Raji (cell line): ENCODE data around the gene EHBP1L1.

Experiments
- POLR2A ChIP-seq: IDR thresholded peaks from 2 replicates; pipeline ENCODE4 v1.6.1; 2011; ENCODE audit warnings: low read depth, low read length, control low read depth; ENCODE audit not compliant: insufficient read depth

The EHBP1L1 gene

GRCh38 chr11:65609665-65610064, 33.8 kb downstream of the EHBP1L1 start:
- TF ChIP-seq POLR2A: no peak

- TF ChIP-seq POLR2A: no peak
Observed at GRCh38 chr11:65610404-65610803, 34.6 kb downstream of the EHBP1L1 start.

GRCh38 chr11:65611028-65611757, 35.3 kb downstream of the EHBP1L1 start:
- TF ChIP-seq POLR2A: no peak

- no peak for TF ChIP-seq POLR2A
Observed at GRCh38 chr11:65611758-65612603, 36.1 kb downstream of the EHBP1L1 start.

- TF ChIP-seq POLR2A: no peak
Observed at GRCh38 chr11:65612691-65613090, 36.8 kb downstream of the EHBP1L1 start.

- TF ChIP-seq POLR2A: no peak
Observed at GRCh38 chr11:65613091-65613928, 37.5 kb downstream of the EHBP1L1 start.

GRCh38 chr11:65615229-65615949, 39.5 kb downstream of the EHBP1L1 start, which contains the start of gene PCNX3:
PCNX3 (plus strand) TSS chr11:65615776; CDS start chr11:65616312, 536 bp downstream.
- TF ChIP-seq POLR2A: peak; percentile 63

GRCh38 chr11:65615950-65616574, 40.2 kb downstream of the EHBP1L1 start:
- TF ChIP-seq POLR2A: no peak

GRCh38 chr11:65616575-65617001, 40.7 kb downstream of the EHBP1L1 start:
- no peak for TF ChIP-seq POLR2A

GRCh38 chr11:65617136-65617850, 41.4 kb downstream of the EHBP1L1 start:
- TF ChIP-seq POLR2A: no peak

- TF ChIP-seq POLR2A: no peak
Observed at GRCh38 chr11:65617990-65618751, 42.3 kb downstream of the EHBP1L1 start.

- TF ChIP-seq POLR2A: no peak
Observed at GRCh38 chr11:65618763-65619162, 42.9 kb downstream of the EHBP1L1 start.
